Central memory CD4-positive, alpha-beta T cell (primary cell): Measurements from ENCODE around the gene CCNC.
A peak's percentile ranks its signal among the peaks of the same experiment; 100 is the strongest.

Source experiments
- DNase-seq: peaks from one replicate; pipeline ENCODE4 v3.0.0; 2022

The CCNC gene

DNA sequence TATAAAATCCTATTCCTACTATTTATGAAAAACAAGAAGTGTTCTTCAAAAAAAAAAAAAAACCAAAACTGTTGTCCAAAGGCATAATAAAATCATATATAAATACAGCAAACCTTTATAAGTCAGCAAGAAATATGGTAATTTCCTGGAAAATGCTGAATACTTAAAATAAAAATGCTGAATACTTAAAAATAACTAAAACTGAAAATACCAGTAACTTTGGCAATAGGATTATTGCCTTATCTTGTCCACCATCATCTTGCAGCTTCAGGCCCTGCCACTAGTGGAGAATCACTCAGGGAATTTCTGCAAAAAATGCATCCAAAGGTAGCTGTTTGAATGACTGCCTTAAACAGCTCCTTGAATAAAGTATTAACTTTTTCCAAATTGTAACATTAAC is 24.5 kb downstream of the CCNC start:
- no peak for DNase-seq

DNA sequence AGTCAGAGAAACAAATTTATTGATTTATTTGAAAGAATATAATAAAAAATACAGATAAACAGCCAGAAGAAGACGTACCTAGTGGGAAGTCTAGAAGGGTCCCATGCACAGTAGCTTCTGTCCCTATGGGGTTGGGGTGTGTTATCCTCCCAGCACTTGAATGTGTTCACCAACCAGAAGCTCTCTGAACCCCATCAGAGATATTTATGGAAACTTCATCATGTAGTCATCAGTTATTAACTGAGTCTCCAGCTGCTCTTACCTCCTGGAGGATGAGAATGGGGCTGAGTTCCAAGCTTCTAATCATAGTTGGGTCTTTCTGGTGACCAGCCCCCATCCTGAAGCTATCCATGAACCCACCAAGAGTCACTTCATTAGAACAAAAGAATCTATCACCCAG is 37.8 kb downstream of the CCNC start:
- no peak for DNase-seq

DNA sequence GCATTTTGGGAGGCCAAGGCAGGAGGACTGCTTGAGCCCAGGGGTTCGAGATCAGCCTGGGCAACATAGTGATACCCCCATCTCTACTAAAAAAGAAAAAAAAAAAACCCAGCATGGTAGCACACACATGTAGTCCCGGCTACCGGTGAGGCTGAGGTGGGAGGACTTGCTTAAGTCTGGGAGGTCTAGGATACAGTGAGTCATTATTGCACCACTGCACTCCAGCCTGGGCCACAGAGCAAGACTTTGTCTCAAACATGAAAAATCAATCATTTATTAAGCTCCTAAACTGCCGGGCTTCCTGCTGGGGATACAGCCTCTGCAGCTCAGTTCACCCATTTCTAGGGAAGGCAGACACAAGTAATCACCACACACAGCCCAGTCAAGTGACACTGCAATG is 45.9 kb downstream of the CCNC start:
- no peak for DNase-seq

DNA sequence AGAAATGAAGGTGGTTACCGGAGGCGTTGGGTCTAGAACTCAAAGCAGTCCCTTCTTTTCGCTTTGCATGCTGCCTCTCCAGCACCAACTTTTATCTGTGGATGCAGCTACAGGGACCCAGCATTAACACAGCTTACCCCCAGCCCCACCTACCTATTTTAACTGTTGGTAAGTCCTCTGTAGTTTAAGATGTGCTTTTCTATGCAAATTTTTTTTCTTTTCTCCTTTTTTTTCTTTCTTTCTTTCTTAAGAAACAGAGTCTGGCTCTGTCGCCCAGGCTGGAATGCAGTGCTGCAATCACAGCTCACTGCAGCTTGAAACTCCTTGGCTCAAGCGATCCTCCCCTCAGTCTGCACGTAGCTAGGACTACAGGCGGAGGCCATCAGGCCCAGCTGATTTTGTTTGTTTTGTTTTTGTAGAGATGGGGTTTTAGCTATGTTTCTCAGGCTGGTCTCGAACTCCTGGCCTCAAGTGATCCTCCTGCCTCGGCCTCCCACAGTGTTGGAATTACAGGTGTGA is 46.8 kb downstream of the CCNC start:
- DNase-seq: no peak

DNA sequence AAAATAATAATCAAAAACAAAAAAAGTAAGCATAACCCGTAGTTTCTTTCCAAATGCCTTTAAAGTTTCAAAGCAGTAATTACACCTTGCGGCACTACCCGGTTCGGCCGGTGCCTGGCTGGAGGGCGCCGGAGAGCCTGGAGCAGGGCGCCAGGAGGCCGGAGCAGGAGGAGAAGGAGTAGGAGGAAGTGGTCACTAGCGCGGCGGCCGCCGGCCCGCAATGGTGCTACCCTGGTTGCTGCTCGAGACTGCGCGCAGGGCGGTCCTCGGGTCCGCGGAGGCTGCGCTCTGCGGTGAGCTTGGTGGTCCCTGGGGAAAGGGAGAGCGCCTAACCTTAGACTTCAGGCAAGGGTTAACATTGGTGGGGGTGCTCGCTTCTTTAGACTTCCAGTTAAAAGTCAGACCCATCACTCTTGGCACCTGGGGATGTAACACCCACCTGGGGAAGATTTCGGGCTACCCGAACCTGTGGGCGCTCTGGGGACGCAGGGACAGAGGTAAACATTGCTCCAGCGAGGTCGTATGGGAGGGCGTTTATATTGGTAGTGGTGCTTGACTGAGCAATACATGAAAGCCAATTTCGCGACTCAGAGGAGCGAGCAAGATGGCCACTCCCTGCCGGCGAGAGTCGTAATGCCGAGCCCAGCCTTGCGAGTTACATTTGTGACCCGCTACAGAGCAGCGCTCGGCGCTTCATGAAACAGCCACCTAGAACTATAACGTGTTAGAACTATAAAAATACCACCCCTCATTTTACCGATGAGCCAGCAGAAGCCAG is 47.4 kb downstream of the CCNC start:
- DNase-seq: peak; percentile 71

DNA sequence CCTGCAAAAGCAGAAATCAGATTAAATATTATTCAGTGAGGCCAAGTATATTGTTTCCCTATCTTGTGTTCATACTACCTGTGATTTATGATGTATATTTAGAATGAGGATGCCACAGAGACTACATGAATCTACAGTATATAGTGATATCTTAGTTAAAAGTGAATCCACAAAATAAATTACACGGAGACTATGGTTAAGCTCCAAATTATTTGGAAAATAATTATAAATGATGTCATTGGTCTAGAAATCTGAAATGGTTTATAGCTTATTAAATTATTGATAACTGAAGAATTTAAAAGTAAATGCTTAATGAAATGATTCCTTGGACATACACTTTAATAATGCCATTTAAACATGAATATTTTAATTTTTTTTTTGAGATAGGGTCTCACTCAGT is 49.0 kb downstream of the CCNC start:
- DNase-seq: no peak

DNA sequence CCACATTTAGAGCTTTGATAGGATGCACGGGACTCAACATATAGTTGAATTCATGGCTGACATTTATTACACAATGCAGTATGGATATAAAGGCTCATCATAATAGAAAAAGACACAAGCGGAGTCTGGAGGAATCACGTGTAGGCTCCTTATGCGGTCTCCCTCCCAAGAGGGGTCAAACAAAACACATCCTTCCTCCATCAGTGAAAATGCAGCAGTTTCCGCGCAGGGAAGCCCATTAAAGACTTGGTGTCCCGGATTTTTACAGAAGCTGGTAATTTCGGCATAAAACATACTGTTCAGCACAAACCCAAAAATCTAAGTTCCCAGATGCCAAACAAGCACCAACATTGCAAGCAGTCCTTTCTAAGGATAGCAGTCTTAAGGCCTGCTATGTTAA is 54.4 kb downstream of the CCNC start:
- DNase-seq: no peak

DNA sequence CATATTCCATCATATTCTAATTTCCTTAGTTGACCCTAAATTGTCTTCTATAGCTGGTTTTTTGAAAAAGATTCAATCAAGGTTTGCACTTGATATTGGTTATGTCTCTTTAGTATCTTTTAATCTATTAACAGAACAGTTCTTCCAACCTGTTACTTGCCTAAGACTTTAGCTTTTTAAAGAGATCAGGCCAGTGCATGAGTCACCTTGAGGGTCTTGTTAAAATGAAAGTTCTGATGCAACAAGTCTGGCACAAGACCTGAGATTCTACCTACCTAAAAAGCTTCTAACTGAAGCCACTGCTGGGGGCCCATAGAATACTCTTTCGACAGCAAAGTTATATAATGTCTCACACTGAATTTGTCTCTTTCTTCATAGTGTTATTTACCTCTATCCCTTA is 56.4 kb downstream of the CCNC start:
- DNase-seq: no peak

DNA sequence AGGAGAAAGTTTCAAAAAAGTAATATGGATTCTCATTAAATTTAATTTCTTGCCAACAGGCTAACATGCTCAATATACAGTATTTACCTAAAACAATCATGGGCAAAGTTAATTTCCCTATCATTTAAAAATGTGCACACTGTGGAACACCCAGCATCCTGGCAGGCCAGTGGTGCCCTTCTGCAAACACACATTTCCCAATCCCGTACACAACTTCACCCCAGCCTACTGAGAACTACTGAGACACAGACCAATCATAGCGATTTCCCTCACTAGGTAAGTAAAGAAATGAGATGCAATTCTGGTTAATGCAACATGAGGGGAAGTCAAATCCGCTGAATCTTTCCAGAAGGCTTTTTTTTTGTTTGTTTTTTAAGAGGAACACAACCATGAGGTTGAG is 60.8 kb downstream of the CCNC start:
- no peak for DNase-seq

DNA sequence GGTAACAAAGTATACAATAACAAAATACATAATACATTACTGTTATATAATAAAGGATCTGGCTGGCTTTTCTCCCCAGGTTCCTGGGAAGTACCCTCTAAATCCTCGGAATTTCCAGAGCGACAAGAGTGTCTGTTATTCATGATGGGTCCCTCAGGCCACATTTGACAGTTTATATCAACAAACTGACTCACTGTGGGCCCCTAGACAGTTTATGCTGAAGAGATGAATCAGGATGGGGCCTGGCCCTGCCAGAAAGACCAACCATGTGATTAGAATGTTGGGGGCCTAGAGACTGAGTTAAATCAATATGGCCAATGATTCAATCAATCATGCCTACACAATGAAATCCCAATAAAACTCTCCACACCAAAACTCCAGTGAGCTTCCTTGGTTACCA is 66.7 kb downstream of the CCNC start:
- DNase-seq: no peak

DNA sequence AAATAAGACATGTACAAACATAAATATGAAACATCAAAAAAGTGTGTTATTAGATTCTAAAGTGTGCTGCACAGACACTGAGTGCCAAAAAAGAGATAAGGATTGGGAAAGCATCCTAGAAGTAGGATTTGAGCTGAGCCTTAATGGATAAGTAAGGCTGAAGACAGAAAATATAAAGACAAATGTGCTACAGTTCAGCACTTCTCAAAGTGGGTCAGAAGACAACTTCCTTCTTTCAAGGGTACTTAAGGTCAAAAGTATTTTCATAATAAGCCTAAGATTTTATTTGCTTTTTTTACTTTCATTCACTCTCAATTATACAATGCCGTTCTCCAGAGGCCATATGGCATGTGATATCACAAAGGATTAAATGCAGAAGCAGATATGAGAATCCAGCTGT is 70.0 kb downstream of the CCNC start:
- no peak for DNase-seq

DNA sequence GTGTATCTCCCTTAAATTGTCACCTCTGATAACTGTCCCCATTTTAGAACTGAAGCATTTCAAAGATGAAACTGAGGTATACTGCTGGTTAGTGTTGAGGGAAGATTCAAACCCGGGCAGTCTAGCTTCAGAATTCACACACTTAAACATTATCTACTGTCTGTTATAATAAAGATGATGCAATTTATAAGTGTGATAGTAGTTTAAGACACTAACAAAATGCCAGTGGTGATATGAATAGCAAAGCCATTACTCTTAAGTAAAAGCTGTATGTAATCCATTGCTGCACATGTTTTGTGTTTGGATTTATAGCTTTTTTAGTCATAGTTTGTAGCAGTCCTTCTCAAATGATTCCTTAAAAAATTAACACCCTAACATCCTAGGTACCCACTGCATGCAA is 73.0 kb downstream of the CCNC start:
- DNase-seq: no peak
